ENCODE results near the gene PA2G4.
A peak's percentile ranks its signal among the peaks of the same experiment; 100 is the strongest.
"Not testable (repeated sequence)": the region's sequence is repeated elsewhere in the genome, so short reads cannot be mapped to it uniquely, and the experiment has no call there.

The PA2G4 gene

DNA sequence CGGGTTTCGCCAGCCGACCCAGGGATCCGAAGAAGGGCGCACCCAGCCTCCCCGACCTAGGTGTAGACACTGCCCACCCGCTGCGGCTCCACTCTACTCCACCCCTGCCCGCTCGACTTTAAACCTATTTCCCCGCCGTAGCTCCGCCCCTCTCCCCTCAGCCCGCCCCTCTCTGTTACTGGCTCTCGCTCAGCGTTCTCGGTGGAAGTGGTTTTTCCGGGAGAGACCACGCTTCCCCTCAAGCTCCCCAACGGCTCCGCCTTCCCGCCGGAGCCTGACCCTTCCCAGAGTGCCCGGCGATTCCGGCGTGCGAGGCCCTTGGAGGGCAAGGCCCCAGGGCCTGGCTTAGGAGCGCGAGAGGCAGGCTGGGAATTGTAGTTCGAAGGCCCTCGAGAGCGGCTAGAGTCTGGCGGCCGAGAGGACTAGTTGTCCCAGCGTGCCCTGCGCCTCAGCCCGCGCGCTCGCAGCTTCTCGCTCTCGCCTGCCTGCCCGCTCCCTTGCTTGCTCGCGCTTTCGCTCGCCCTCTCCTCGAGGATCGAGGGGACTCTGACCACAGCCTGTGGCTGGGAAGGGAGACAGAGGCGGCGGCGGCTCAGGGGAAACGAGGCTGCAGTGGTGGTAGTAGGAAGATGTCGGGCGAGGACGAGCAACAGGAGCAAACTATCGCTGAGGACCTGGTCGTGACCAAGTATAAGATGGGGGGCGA is at the start of gene PA2G4:
PA2G4 (plus strand) TSS at position 451 of the 706 bp plus-strand sequence; CDS start at position 630, 179 bp downstream.
- peaks cover 10 to 28% of the 10 kb centered on the region in 2 donors for H3K4me1 ChIP-seq (ENCODE audit: control insufficient read depth in 1 of 2, insufficient read depth in 2 of 2, low read length in 2 of 2)
- peaks cover 20 to 25% of the 10 kb centered on the region in 2 donors for H3K36me3 ChIP-seq (ENCODE audit: control insufficient read depth in 1 of 2, insufficient read depth in 2 of 2, low read length in 2 of 2)
- H3K4me3 ChIP-seq (ENCODE audit: low read depth in 1 of 2, low read length in 2 of 2): peak within 1 kb of the TSS; percentile 74 to 77
- no peaks in the 10 kb centered on the region for H3K9me3 ChIP-seq (ENCODE audit: control insufficient read depth in 1 of 2, low read length in 2 of 2)
- peak within 1 kb of the TSS; percentile 90 for H3K27ac ChIP-seq (ENCODE audit: low read length)
- no peaks in the 10 kb centered on the region for H3K27me3 ChIP-seq (ENCODE audit: low read depth, low read length)

DNA sequence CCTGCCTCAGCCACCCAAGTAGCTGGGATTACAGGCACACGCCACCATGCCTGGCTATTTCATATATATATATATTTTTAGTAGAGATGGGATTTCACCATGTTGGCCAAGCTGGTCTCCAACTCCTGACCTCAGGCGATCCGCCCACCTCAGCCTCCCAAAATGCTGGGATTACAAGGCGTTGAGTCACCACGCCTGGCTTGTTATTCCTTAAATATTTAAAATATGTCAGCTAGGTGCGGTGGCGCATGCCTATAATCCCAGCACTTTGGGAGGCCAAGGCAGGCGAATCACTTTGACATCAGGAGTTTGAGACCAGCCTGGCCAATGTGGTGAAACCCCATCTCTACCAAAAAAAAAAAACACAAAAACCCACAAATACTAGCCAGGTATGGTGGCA is 44.4 kb upstream of the PA2G4 start:
- H3K27me3 ChIP-seq (ENCODE audit: low read depth, low read length); H3K9me3 ChIP-seq (ENCODE audit: control insufficient read depth in 1 of 2, low read length in 2 of 2); H3K27ac ChIP-seq (ENCODE audit: low read length); H3K4me1 ChIP-seq (ENCODE audit: control insufficient read depth in 1 of 2, insufficient read depth in 2 of 2, low read length in 2 of 2); H3K4me3 ChIP-seq (ENCODE audit: low read depth in 1 of 2, low read length in 2 of 2); H3K36me3 ChIP-seq (ENCODE audit: control insufficient read depth in 1 of 2, insufficient read depth in 2 of 2, low read length in 2 of 2): not testable (repeated sequence)

DNA sequence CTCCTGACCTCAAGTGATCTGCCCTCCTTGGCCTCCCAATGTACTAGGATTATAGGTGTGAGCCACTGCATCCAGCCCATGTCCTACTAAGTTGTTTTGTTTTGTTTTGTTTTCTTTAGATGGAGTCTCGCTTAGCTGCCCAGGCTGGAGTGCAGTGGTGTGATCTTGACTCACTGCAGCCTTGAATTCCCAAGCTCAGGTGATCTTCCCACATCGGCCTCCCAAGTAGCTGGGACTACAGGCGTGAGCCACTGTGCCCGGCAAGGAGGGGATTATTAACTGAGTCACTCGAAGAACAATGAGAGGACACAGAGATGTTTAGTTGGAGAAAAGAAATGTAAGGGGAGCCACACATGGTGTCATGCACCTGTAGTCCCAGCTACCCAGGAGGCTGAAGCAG is 42.4 kb upstream of the PA2G4 start:
- Histone ChIP-seq H3K36me3 (ENCODE audit: control insufficient read depth in 1 of 2, insufficient read depth in 2 of 2, low read length in 2 of 2) (no peaks in the 10 kb centered on the region), H3K27ac (ENCODE audit: low read length) (no peak overlapping the region), H3K4me3 (ENCODE audit: low read depth in 1 of 2, low read length in 2 of 2) (no peak overlapping the region)

DNA sequence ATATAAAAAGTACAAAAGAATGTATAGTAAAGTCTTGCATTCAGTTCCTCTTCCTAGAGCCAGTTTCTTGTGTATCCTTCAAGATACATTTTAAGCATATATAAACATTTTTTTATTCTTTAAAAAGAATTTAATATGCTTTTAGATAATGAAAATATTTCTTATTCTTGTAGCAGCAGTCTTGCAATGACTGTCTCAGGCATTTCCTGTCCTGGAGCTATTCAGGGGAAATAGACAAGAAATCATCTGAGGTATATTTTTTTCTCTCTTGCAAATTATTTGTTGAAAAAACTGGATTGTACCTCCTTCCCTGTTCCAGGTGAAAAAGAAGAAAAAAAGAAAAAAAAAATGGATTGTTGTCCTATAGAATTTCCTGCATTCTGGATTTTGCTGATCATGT is 41.4 kb upstream of the PA2G4 start:
- H3K4me3 ChIP-seq (ENCODE audit: low read depth in 1 of 2, low read length in 2 of 2): no peak overlapping the region

More for the DNA sequence above, 42.4 kb upstream of the PA2G4 start:
- H3K27me3 ChIP-seq (ENCODE audit: low read depth, low read length): no peaks in the 10 kb centered on the region
- no peaks in the 10 kb centered on the region for H3K4me1 ChIP-seq (ENCODE audit: control insufficient read depth in 1 of 2, insufficient read depth in 2 of 2, low read length in 2 of 2)
- H3K9me3 ChIP-seq (ENCODE audit: control insufficient read depth in 1 of 2, low read length in 2 of 2): no peaks in the 10 kb centered on the region

DNA sequence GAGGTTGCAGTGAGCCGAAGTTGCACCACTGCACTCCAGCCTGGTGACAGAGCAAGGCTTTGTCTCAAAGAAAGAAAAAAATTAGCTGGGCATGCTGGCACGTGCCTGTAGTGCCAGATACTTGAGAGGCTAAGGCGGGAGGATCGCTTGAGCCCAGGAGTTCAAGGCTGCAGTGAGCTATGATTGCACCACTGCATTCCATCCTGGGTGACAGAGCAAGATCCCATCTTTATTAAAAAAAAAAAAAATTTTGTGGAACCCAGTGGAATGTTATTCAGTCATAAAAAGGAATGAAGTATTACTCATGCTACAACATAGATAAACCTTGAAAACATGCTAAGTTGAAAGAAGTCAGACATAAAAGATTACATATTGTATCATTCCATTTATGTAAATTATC is 32.7 kb upstream of the PA2G4 start:
- H3K27ac ChIP-seq (ENCODE audit: low read length): no peak overlapping the region
- H3K36me3 ChIP-seq (ENCODE audit: control insufficient read depth in 1 of 2, insufficient read depth in 2 of 2, low read length in 2 of 2): no peaks in the 10 kb centered on the region
- H3K27me3 ChIP-seq (ENCODE audit: low read depth, low read length): no peaks in the 10 kb centered on the region
- H3K9me3 ChIP-seq (ENCODE audit: control insufficient read depth in 1 of 2, low read length in 2 of 2): no peaks in the 10 kb centered on the region
- H3K4me3 ChIP-seq (ENCODE audit: low read depth in 1 of 2, low read length in 2 of 2): no peak overlapping the region
- H3K4me1 ChIP-seq (ENCODE audit: control insufficient read depth in 1 of 2, insufficient read depth in 2 of 2, low read length in 2 of 2): no peaks in the 10 kb centered on the region

More for the DNA sequence above, 41.4 kb upstream of the PA2G4 start:
- Histone ChIP-seq H3K27me3 (ENCODE audit: low read depth, low read length) (no peaks in the 10 kb centered on the region), H3K27ac (ENCODE audit: low read length) (no peak overlapping the region), H3K4me1 (ENCODE audit: control insufficient read depth in 1 of 2, insufficient read depth in 2 of 2, low read length in 2 of 2) (no peaks in the 10 kb centered on the region), H3K9me3 (ENCODE audit: control insufficient read depth in 1 of 2, low read length in 2 of 2) (no peaks in the 10 kb centered on the region), H3K36me3 (ENCODE audit: control insufficient read depth in 1 of 2, insufficient read depth in 2 of 2, low read length in 2 of 2) (no peaks in the 10 kb centered on the region)

DNA sequence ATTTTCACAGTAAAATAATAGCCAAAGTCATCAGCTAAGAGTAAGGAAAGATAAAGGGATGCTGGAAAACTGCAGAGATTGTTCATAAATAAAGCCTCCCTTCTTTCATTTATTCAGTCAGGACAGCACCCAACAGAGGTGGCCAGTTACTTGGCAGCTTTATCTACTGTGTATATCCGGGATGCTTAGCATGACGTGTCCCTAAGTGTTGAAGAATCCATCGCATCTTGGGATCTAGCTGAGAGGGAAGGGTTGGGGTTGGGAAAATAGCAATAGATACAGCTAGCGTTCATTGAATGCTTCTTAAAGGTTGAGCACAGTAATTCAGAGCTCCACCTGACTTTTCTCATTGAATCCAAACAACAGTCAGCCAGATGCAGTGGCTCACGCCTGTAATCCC is 30.0 kb upstream of the PA2G4 start:
- Histone ChIP-seq H3K4me1 (ENCODE audit: control insufficient read depth in 1 of 2, insufficient read depth in 2 of 2, low read length in 2 of 2) (peaks cover 0 to 8% of the 10 kb centered on the region in 2 donors), H3K4me3 (ENCODE audit: low read depth in 1 of 2, low read length in 2 of 2) (no peak overlapping the region), H3K27me3 (ENCODE audit: low read depth, low read length) (no peaks in the 10 kb centered on the region), H3K9me3 (ENCODE audit: control insufficient read depth in 1 of 2, low read length in 2 of 2) (no peaks in the 10 kb centered on the region), H3K27ac (ENCODE audit: low read length) (no peak overlapping the region), H3K36me3 (ENCODE audit: control insufficient read depth in 1 of 2, insufficient read depth in 2 of 2, low read length in 2 of 2) (no peaks in the 10 kb centered on the region)

DNA sequence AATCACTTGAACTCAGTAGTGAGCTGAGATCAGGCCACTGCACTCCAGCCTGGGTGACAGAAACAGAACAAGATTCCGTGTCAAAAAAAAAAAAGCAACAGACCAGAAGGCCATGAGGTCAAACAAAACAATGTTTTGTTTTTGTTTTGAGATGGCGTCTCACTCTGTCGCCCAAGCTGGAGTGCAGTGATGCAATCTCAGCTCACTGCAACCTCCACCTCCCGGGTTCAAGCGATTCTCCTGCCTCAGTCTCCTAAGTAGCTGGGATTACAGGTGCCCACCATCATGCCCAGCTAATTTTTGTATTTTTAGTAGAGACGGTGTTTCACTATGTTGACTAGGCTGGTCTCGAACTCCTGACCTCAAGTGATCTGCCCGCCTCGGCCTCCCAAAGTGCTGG is 26.4 kb upstream of the PA2G4 start:
- H3K9me3 ChIP-seq (ENCODE audit: control insufficient read depth in 1 of 2, low read length in 2 of 2); H3K27me3 ChIP-seq (ENCODE audit: low read depth, low read length); H3K4me3 ChIP-seq (ENCODE audit: low read depth in 1 of 2, low read length in 2 of 2); H3K27ac ChIP-seq (ENCODE audit: low read length); H3K36me3 ChIP-seq (ENCODE audit: control insufficient read depth in 1 of 2, insufficient read depth in 2 of 2, low read length in 2 of 2): not testable (repeated sequence)
- H3K4me1 ChIP-seq (ENCODE audit: control insufficient read depth in 1 of 2, insufficient read depth in 2 of 2, low read length in 2 of 2): peaks cover 0 to 22% of the 10 kb centered on the region in 2 donors

DNA sequence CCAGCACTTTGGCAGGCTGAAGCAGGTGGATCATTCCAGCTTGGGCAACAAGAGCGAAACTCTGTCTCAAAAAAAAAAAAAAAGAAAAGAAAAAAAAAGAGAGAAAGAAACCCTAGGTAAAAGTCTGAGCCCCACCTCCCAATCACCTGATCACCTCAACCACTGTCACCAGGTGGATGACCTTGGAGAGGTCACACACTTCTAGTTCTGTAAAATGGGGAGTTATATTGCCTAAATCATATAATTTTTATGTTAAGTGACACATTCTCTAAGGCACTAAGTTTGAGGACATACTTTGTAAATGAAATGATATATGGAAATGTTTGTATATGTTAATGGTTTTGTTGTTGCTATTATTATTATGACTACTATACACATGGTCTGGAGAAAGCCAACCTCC is 25.9 kb upstream of the PA2G4 start:
- H3K9me3 ChIP-seq (ENCODE audit: control insufficient read depth in 1 of 2, low read length in 2 of 2): no peaks in the 10 kb centered on the region
- H3K27ac ChIP-seq (ENCODE audit: low read length): peak overlapping the region; percentile 71
- H3K4me3 ChIP-seq (ENCODE audit: low read depth in 1 of 2, low read length in 2 of 2): peak overlapping the region in 1 of 2 donors; percentile 65
- H3K36me3 ChIP-seq (ENCODE audit: control insufficient read depth in 1 of 2, insufficient read depth in 2 of 2, low read length in 2 of 2): no peaks in the 10 kb centered on the region
- peaks cover 0 to 22% of the 10 kb centered on the region in 2 donors for H3K4me1 ChIP-seq (ENCODE audit: control insufficient read depth in 1 of 2, insufficient read depth in 2 of 2, low read length in 2 of 2)
- H3K27me3 ChIP-seq (ENCODE audit: low read depth, low read length): no peaks in the 10 kb centered on the region

DNA sequence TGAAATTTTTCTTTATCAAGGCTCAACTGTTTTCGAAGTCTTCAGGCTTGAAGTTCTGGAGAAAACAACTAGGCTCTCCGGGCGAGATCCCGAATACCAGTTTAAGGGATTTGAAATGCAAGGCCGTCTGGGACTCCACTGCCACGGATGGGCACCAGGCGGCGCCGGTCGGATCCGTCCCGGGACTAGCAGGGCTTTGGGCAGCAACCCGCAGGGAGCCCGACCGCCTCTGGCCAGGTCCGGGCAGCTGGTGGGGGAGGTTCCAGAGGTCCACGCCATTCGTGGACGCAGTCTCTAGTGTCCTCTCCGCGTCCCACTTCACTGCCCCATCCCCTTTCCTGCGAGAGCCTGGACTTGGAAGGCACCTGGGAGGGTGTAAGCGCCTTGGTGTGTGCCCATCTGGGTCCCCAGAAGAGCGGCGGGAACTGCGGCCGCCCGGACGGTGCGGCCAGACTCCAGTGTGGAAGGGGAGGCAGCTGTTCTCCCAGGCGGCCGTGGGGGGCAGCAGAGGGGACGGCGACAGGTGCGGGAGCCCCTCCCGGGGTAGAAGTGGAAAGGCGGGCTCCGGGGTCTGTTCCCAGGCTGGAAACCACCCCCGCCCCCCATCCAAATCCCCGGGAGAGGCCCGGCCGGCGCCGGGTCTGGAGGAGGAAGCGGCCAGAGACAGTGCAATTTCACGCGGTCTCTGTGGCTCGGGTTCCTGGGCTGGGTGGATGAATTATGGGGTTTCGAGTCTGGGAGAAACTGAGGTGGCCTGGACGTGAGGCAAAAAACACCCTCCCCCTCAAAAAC is 25.2 kb upstream of the PA2G4 start:
- peak overlapping the region; percentile 71 for H3K27ac ChIP-seq (ENCODE audit: low read length)
- no peaks in the 10 kb centered on the region for H3K27me3 ChIP-seq (ENCODE audit: low read depth, low read length)
- no peaks in the 10 kb centered on the region for H3K36me3 ChIP-seq (ENCODE audit: control insufficient read depth in 1 of 2, insufficient read depth in 2 of 2, low read length in 2 of 2)
- peak overlapping the region; percentile 65 to 76 for H3K4me3 ChIP-seq (ENCODE audit: low read depth in 1 of 2, low read length in 2 of 2)
- H3K4me1 ChIP-seq (ENCODE audit: control insufficient read depth in 1 of 2, insufficient read depth in 2 of 2, low read length in 2 of 2): peaks cover 0 to 22% of the 10 kb centered on the region in 2 donors
- H3K9me3 ChIP-seq (ENCODE audit: control insufficient read depth in 1 of 2, low read length in 2 of 2): no peaks in the 10 kb centered on the region

DNA sequence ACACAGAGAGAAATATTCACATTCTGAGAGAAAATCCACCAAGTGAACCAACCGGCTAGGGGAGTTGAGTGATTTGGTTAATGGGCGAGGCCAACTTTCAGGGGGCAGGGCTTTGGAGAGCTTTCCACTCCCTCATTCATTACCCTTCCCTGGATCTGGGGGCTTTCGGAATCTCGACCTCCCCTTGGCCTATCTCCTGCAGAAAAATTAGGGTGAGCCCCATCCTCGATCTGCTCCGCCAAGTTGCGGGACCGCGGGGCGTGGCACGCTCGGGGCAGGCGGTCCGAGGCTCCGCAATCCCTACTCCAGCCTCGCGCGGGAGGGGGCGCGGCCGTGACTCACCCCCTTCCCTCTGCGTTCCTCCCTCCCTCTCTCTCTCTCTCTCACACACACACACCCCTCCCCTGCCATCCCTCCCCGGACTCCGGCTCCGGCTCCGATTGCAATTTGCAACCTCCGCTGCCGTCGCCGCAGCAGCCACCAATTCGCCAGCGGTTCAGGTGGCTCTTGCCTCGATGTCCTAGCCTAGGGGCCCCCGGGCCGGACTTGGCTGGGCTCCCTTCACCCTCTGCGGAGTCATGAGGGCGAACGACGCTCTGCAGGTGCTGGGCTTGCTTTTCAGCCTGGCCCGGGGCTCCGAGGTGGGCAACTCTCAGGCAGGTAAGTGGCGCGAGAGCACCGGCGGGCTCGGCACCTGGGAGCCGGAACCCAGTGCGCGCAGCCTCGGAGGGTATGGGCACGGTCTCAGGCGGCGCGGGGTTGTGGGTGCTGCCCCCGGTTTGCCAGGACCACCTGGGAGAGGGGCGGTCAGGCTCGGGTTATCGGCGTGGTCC is 24.4 kb upstream of the PA2G4 start, which contains the start of gene ERBB3:
ERBB3 (plus strand) TSS at position 443 of the 833 bp plus-strand sequence; CDS start at position 579, 136 bp downstream.
- Histone ChIP-seq H3K4me3 (ENCODE audit: low read depth in 1 of 2, low read length in 2 of 2) (peak within 1 kb of the TSS; percentile 65 to 76), H3K4me1 (ENCODE audit: control insufficient read depth in 1 of 2, insufficient read depth in 2 of 2, low read length in 2 of 2) (peaks cover 0 to 22% of the 10 kb centered on the region in 2 donors), H3K9me3 (ENCODE audit: control insufficient read depth in 1 of 2, low read length in 2 of 2) (no peaks in the 10 kb centered on the region), H3K27ac (ENCODE audit: low read length) (peak within 1 kb of the TSS; percentile 82), H3K36me3 (ENCODE audit: control insufficient read depth in 1 of 2, insufficient read depth in 2 of 2, low read length in 2 of 2) (no peaks in the 10 kb centered on the region), H3K27me3 (ENCODE audit: low read depth, low read length) (no peaks in the 10 kb centered on the region)
